HFF-Myc (cell line): Measurements from ENCODE around the gene NF1.

Experiments used
- DNase-seq: peaks from one replicate; pipeline ENCODE4 v3.0.0-alpha.2; 2011; ENCODE audit warnings: low read depth; ENCODE audit errors: extremely low read depth
- H3K4me3 ChIP-seq: replicated peaks from 2 replicates; pipeline ENCODE4 v1.5.1; 2011; ENCODE audit warnings: low read depth, mild to moderate bottlenecking, control low read depth, low read length
- CTCF ChIP-seq: IDR thresholded peaks from 2 replicates; pipeline ENCODE4 v1.5.1; 2012; ENCODE audit warnings: mild to moderate bottlenecking, low read depth, low read length, control low read depth; ENCODE audit errors: missing control alignments

NF1 gene

GRCh38 chr17:31134576-31134975 is 39.8 kb downstream of the NF1 start:
- TF ChIP-seq CTCF, result no peak
- H3K4me3 ChIP-seq, result no peak overlapping the region
- DNase-seq, result peak; percentile 30

- H3K4me3 ChIP-seq, result no peak overlapping the region
- no peak for TF ChIP-seq CTCF
- no peak for DNase-seq
Measured at GRCh38 chr17:31136319-31136718, 41.5 kb downstream of the NF1 start.

- no peak for DNase-seq
- no peak overlapping the region for H3K4me3 ChIP-seq
- TF ChIP-seq CTCF, result no peak
Measured at GRCh38 chr17:31140111-31140510, 45.3 kb downstream of the NF1 start.

GRCh38 chr17:31144428-31144827 is 49.7 kb downstream of the NF1 start:
- TF ChIP-seq CTCF, result no peak
- no peak for DNase-seq
- no peak overlapping the region for H3K4me3 ChIP-seq

- no peak overlapping the region for H3K4me3 ChIP-seq
- DNase-seq, result no peak
- no peak for TF ChIP-seq CTCF
Measured at GRCh38 chr17:31144836-31145235, 50.1 kb downstream of the NF1 start.

- no peak for TF ChIP-seq CTCF
- no peak for DNase-seq
- no peak overlapping the region for H3K4me3 ChIP-seq
Measured at GRCh38 chr17:31147507-31148202, 52.9 kb downstream of the NF1 start.

- no peak overlapping the region for H3K4me3 ChIP-seq
- TF ChIP-seq CTCF, result no peak
- no peak for DNase-seq
Measured at GRCh38 chr17:31148205-31148604, 53.4 kb downstream of the NF1 start.
